NOMO-1 treated with dmso at 0.1 percent for 144 hours (cell line): Measurements from ENCODE around the gene ARID3B.
"Not testable (repeated sequence)": the region's sequence is repeated elsewhere in the genome, so short reads cannot be mapped to it uniquely, and the experiment has no call there.

Experiments used
- DNase-seq: peaks from one replicate; lab custom pipeline; 2025; ENCODE audit not compliant: unreplicated experiment; lab: John Stamatoyannopoulos, UW

Gene ARID3B

DNA sequence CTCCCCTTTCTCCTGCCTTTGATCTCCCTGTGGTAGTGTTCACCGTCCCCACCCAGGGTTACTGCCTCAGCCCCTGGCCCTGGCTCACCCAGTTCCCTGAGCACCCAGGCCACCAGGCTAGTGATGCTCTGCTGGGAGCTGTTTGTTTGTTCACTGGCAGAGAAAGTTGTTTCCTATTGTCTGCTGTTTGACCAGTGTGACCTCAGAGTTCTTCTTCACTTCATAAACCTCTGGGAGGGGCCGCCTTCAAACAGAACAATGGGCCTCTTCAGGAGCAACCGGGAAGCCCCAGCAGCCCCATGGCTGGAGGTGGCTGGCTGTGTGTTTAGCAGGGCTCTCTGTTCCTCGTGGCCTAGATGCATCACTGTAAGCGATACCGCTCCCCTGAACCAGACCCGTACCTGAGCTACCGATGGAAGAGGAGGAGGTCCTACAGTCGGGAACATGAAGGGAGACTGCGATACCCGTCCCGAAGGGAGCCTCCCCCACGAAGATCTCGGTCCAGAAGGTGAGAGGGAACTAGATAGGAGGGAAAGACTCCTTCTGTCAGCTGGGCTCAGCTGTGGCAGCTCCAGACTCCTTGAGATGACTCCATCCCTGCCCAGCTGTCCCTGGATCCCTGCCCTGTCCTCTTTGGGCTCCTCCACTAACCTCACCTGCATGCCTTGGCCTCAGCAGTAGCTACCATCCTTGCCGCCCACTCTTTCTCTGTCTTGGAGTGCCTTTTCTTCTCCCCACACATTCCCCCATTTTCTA lies 78.0 kb downstream of the ARID3B start:
- no peak for DNase-seq

GRCh38 chr15:74619916-74620635 lies 79.1 kb downstream of the ARID3B start:
- no peak for DNase-seq

DNA sequence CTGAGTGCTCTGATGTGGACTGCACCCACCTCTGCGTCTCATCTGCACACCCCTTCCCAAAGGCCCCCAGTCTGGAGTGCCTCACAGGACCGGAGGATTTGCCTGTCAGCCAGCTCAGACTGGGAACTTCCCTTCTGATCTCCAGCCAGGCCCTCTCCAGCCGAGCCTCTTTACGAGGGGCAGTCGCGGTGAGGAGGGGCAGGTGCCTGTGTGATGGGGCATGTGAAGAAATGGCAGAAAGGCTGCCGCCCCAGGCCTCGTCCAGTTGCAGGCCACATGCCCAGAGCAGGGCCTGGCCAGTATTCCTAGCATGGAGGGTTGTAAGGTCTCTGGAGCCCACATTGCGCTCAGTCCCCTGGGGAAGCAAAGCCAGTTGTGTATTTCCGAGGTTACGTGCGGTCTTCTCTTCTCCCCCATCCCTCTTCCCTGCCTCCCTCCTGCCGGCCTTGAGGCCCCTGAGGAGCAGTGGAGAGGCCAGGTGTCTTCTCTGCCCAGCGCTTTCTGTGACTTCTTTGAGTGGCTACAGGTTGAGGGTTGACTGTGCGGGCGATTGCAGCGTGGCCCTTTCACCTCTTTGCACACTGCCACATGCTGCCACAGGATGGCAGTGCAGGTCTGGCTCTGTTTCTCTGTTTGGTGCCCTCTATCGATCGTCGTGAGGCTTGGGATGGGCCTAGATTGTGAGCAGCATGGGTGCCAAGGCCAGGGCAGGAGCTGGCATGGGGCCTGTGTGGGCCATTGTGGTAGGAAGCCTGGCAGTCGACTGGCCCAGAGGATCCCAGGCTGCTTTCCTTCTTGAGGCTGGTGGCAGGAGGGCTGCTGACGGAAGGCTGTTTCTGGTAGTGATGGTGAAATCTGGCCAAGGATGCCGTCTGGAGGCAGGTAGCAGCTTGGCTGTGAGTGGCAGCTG lies 79.9 kb downstream of the ARID3B start:
- DNase-seq = peak; percentile 37

DNA sequence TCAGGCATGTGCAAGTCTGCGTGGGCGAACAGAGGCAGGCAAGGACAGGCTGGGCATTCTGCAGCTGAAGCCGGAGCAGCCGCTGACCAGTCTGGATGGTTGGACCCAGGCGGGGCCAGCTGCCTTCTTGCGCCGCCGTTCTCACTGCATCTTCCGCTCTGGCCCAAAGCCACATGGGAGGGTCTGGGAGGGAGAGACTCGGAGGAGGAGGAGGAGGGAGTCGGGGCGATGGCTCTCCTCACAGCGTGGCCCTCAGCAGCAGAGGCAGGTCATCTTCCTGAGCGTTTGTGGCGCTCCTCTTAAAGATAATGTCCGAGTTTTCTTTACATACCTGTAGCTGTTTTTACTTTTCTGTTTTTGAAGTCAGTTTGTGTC lies 80.5 kb downstream of the ARID3B start:
- no peak for DNase-seq

DNA sequence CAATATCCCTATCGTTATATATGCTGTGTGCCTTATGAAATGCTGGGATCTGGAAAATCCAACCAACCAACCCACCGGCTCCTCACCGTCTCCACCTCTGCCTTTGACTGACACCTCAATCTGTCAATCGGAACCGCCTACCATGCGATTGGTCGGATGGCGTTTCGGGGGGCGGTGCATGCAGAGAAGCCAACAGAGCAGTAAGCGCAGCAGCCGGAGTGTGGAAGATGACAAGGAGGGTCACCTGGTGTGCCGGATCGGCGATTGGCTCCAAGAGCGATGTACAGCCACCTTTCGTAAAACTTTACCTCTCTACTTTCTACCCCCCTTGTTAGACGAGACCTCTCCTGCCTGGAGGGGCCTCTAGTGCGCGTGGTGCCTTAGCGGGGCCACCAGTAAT lies 80.9 kb downstream of the ARID3B start:
- DNase-seq = no peak

- DNase-seq = no peak
These were observed 81.7 kb downstream of the ARID3B start for GRCh38 chr15:74622758-74623157.

DNA sequence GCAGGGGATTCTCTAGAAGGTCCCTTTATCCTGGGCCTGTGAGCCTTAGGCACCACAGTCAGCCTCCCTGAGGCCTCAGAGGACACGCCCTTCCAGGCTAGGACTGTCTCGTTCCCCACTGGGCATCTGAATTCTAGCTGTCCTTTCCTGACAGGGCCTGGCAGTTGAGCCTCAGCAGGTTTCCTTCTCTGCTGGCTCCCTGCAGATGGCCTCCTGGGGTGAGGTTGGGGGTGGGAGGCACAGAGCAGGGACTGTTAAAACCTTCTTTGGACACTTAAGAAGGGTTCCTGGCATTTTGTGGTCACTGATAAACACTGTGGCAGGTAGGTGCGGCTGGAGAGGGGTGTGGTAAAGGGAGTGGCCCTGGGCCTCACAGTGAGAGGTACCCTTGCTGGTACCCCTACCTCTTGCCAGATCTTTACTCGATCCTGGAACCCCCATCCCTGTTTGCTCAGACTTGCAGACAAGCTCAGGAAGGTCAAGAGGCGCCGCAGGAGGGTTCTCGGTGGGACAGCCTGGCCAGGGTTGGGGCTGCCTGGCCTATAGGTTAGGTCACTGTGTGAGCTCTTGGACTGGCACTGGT lies 83.1 kb downstream of the ARID3B start:
- DNase-seq = no peak

GRCh38 chr15:74625693-74626092 lies 84.7 kb downstream of the ARID3B start:
- no peak for DNase-seq

DNA sequence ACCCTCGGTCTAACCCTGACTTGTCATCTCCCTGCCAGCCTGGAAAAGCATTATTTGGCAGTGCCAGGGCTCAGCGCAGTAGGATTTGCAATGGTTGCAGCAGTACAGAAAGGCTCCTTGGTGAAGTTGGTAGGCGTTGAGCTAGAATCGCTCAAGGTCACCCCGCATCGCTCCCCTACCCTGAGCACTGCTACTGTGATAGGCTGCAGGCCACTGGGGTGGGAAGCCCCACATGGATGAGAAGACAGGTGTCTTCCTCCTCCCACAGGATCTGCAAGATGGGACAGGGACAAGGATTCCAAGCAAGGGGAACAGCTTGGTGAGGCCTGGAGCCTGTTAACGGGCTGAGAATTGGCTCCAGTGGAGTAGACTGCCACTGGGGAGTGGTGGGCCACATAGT lies 85.3 kb downstream of the ARID3B start:
- no peak for DNase-seq

DNA sequence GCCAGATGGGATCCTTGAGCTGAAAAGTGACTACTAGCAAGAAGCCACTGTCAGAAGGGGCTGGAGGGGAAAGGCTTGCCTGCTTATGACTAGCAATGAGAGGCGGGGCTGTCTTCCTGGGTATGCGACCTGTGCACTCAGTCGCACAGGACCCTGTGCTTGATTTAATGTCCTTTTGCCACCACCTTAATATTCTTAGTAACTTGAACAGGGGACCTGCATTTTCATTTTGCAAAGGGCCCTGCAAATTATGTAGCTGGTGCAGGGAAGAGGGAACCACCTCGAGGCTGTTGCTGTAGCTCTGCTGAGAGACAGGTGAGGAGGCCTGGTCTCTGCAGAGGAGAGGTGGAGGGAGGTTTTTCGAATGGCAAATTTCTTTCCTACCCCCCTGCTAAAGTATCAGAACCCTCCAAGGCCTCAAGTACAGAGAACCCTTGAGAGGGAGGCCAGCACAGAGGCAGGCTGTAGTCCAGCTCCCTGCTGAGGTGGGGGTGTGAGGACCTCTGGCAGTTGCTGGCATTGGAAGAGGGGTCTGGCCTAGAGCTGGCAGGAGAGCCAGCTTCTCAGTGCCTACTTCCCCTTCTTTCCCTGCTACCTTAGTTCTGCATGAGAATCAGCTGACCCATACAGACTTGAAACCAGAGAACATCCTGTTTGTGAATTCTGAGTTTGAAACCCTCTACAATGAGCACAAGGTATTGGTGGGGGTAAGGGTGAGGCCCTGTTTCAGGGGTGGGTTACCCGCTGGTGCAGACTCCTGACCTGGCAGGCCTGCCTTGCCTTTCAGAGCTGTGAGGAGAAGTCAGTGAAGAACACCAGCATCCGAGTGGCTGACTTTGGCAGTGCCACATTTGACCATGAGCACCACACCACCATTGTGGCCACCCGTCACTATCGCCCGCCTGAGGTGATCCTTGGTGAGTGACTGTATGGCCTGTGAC lies 86.0 kb downstream of the ARID3B start:
- no peak for DNase-seq

DNA sequence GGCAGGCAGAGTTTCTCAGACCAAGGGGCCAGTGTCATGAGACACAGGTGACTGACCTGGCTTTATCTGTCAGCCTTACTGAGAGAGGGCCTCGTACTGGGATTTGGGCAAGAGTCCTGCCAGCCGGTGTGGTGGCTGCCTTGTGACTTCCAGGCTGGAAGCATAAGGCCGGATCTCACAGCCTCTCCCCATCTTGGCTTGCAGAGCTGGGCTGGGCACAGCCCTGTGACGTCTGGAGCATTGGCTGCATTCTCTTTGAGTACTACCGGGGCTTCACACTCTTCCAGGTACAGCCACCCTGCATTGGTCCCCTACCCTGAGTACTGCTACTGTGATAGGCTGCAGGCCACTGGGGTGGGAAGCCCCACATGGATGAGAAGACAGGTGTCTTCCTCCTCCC lies 86.7 kb downstream of the ARID3B start:
- no peak for DNase-seq

DNA sequence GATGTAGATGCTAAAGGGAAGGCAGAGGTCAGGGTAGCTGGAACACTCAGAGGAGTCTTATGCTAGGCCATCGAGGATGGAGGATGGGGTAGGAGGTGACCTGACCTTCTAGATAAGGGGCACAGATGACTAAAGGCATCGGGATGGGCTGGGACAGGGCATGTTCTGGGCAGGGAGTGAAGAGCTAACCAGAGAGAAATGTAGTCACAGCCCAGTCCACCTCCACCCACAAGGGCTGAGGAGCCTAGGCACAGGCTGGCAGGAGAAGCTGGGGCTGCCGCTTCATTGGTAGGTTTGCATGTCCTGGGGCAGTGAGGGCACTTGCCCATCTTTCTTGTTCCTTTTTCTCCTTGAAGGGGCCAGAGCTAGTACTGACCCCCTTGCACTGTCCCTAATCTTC lies 87.2 kb downstream of the ARID3B start:
- no peak for DNase-seq

DNA sequence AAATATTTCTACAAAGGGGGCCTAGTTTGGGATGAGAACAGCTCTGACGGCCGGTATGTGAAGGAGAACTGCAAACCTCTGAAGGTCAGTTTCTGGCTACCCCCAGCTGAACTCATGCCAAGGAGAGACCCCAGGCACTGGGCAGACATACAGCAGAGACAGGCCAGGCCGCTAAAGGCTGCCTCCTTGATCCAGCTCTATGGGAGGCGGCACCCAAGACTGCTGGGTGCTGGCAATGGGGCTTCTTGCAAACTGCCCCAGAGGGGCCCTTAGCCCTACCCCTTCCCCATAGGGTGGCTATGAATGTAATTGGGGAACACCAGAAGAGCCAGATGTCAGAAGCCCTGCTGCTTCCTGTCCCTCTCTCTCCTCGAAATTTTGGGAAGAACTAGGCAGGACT lies 87.9 kb downstream of the ARID3B start:
- DNase-seq = no peak

DNA sequence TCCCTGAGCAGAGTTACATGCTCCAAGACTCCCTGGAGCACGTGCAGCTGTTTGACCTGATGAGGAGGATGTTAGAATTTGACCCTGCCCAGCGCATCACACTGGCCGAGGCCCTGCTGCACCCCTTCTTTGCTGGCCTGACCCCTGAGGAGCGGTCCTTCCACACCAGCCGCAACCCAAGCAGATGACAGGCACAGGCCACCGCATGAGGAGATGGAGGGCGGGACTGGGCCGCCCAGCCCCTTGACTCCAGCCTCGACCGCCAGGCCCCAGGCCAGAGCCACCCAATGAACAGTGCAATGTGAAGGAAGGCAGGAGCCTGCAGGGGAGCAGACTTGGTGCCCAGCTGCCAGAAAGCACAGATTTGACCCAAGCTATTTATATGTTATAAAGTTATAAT lies 88.7 kb downstream of the ARID3B start:
- not testable (repeated sequence) for DNase-seq

GRCh38 chr15:74630284-74631086 lies 89.5 kb downstream of the ARID3B start:
- no peak for DNase-seq

DNA sequence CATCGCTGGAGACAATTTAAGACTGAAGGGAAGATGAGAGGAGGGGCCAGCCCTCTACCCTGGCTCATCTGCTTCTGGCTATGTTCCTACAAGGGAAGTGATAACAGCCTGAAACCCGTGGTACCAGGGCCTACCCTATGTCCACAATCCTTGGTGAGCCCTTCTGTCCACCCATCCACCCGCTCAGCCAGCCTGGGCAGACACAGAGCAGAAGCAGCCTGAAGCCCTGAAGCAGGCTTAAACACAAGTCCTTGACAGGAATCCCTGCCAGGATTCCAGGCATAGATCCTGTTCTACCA lies 90.0 kb downstream of the ARID3B start:
- DNase-seq = no peak

GRCh38 chr15:74631408-74631807 lies 90.4 kb downstream of the ARID3B start:
- DNase-seq = no peak

- no peak for DNase-seq
These were observed 91.0 kb downstream of the ARID3B start for GRCh38 chr15:74631935-74632560.

- DNase-seq = no peak
These were observed 91.6 kb downstream of the ARID3B start for GRCh38 chr15:74632601-74633000.
